ENCODE results near the gene EML3. TPM values are rescaled to one million over a fixed set of nuclear protein-coding genes. Genes with fewer than 3 reads are reported as not detected.

The EML3 gene
- total and polyA plus RNA-seq, 2 of the 8 experiments (the other 6 are each of a cell fraction or from before 2014, with no cell fraction given), result 19.2 to 29.9 TPM

DNA sequence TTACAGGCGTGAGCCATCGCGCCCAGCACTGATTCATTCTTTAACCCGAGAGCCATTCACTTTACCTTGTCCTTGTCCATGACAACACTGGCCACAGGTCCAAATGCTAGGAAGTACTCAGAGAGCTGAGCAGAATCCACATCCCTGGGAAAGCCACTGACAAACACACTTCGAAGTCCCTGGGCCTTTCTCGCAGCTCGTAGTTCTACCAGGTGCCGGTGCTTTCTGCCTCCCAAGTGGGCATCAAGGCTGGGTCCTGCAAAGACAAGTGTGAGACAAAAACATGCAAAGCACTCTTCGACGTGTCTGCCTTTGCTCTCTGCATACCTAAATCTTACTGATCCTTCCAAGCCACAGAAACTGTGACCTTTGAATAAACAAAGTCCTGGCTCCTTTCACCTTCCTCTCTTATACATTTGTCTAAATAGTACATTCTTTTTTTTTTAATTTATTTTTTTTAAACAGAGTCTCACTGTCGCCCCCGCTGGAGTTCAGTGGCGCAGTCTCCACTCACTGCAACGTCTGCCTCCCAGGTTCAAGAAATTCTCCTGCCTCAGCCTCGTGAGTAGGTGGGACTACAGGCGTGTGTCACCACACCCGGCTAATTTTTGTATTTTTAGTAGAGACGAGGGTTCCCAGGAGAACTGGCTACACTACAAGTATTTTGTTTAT is 23.5 kb downstream of the EML3 start:
- no peak for FAIRE-seq
- no peak overlapping the region for H4K5ac ChIP-seq (ENCODE audit: insufficient read length, low read depth, low read length)
- CTCF ChIA-PET (ENCODE audit: partially characterized antibody), result interaction anchor here (0.6 to 2.5 kb wide), 17 partner anchors 12 to 260 kb away, joined by 3 to 15 read pairs (median 4); partner anchors contain the start of genes B3GAT3, C11orf98, CSKMT and INTS5
- no peak overlapping the region for H2BK15ac ChIP-seq (ENCODE audit: low read length)
- H2BK20ac ChIP-seq (ENCODE audit: low read length), result no peak overlapping the region
- H3K79me2 ChIP-seq (ENCODE audit: control insufficient read depth in 1 of 2, insufficient read depth in 2 of 2, low read length in 2 of 2), result peaks cover 0 to 18% of the 10 kb centered on the region in 2 experiments; a peak in 2 of 4 replicates
- TF ChIP-seq, protein P1, sequence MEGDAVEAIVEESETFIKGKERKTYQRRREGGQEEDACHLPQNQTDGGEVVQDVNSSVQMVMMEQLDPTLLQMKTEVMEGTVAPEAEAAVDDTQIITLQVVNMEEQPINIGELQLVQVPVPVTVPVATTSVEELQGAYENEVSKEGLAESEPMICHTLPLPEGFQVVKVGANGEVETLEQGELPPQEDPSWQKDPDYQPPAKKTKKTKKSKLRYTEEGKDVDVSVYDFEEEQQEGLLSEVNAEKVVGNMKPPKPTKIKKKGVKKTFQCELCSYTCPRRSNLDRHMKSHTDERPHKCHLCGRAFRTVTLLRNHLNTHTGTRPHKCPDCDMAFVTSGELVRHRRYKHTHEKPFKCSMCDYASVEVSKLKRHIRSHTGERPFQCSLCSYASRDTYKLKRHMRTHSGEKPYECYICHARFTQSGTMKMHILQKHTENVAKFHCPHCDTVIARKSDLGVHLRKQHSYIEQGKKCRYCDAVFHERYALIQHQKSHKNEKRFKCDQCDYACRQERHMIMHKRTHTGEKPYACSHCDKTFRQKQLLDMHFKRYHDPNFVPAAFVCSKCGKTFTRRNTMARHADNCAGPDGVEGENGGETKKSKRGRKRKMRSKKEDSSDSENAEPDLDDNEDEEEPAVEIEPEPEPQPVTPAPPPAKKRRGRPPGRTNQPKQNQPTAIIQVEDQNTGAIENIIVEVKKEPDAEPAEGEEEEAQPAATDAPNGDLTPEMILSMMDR (IDR thresholded peaks at IDR 0.05; ENCODE audit: control extremely low read depth in 1 of 3, insufficient read depth in 1 of 3, low read depth in 1 of 3, low read length in 3 of 3), result peak in 2 of 3 experiments; percentile 16 to 45; a peak in 3 of 4 replicates
- TF ChIP-seq KDM1A (IDR thresholded peaks at IDR 0.05; ENCODE audit: borderline replicate concordance, low read length) (no peak), BACH1 (IDR thresholded peaks at IDR 0.05; ENCODE audit: low read length) (no peak)
- H2BK12ac ChIP-seq (ENCODE audit: low read depth, low read length), result no peak overlapping the region
- no peak overlapping the region for H4K91ac ChIP-seq (replicated peaks; ENCODE audit: insufficient read length, low read length)
- H3K36me3 ChIP-seq (ENCODE audit: control insufficient read depth in 2 of 4, insufficient read depth in 4 of 4, low read length in 3 of 4), result peaks cover 0 to 31% (median 5%) of the 10 kb centered on the region in 4 experiments; a peak in 6 of 8 replicates
- no peak overlapping the region for H3K4me2 ChIP-seq (ENCODE audit: insufficient read depth in 1 of 2, low read depth in 2 of 2, low read length in 2 of 2)
- H3K9me3 ChIP-seq (ENCODE audit: insufficient read depth in 2 of 2, low read depth in 1 of 2, low read length in 1 of 2), result no peaks in the 10 kb centered on the region
- no peak overlapping the region for H2AK5ac ChIP-seq (ENCODE audit: low read depth, low read length)
- no peak overlapping the region for H2BK120ac ChIP-seq (replicated peaks; ENCODE audit: low read depth, low read length)
- no peak overlapping the region; a peak in 1 of 7 replicates for H3K9ac ChIP-seq (replicated peaks in 1 of 4; ENCODE audit: extremely low read depth in 1 of 4, low read depth in 3 of 4, low read length in 3 of 4)
- no peak overlapping the region for H3K23ac ChIP-seq (ENCODE audit: insufficient read length)
- H2BK5ac ChIP-seq (ENCODE audit: low read depth, low read length), result no peak overlapping the region
- H3K4ac ChIP-seq (replicated peaks; ENCODE audit: insufficient read length, low read depth, low read length), result no peak overlapping the region
- H3K18ac ChIP-seq (ENCODE audit: extremely low read depth, low read length), result no peak overlapping the region
- no peak overlapping the region for H3K56ac ChIP-seq (replicated peaks; ENCODE audit: insufficient read length, low read depth, low read length)
- 80% methylated on average over 18 of the region's 18 CpGs; no CpG with 5 or more reads in 1 of the 2 experiments for WGBS, 2 experiments (ENCODE audit: extremely low coverage in 1 of 2, insufficient coverage in 1 of 2, insufficient read length in 1 of 2, insufficient replicate concordance in 2 of 2, low coverage in 1 of 2, low lambda C conversion rate in 2 of 2, missing lambda C conversion rate in 1 of 2)
- H4K8ac ChIP-seq (ENCODE audit: extremely low read depth, insufficient read depth, low read length), result no peak overlapping the region
- H4K20me1 ChIP-seq (replicated peaks in 1 of 2; ENCODE audit: control insufficient read depth in 1 of 2, insufficient read depth in 2 of 2, low read length in 2 of 2), result peaks cover 0 to 2% of the 10 kb centered on the region in 2 experiments
- peaks cover 4% of the 10 kb centered on the region; the same call in 1 of the 2 replicates for H3K79me1 ChIP-seq (ENCODE audit: low read depth, low read length)
- peaks cover 6% of the 10 kb centered on the region for H3K23me2 ChIP-seq (ENCODE audit: low read depth, low read length)
- no peak overlapping the region for H3K27ac ChIP-seq (ENCODE audit: low read depth, low read length)
- no peak overlapping the region for H3K4me3 ChIP-seq (ENCODE audit: extremely low read depth in 1 of 4, insufficient read depth in 2 of 4, low read depth in 3 of 4, low read length in 4 of 4)
- no peak for DNase-seq (ENCODE audit: low read depth in 1 of 2, low spot score in 2 of 2)
- H2AFZ ChIP-seq (ENCODE audit: low read length), result no peak overlapping the region
- peaks cover 0 to 3% (median under 1%) of the 10 kb centered on the region in 4 experiments; a peak in 5 of 7 replicates for H3K4me1 ChIP-seq (replicated peaks in 1 of 4; ENCODE audit: control insufficient read depth in 3 of 4, insufficient read depth in 4 of 4, low read length in 3 of 4)
- POLR2A ChIA-PET (ENCODE audit: partially characterized antibody), result interaction anchor here (0.5 to 9.7 kb wide), 4 partner anchors 10 to 76 kb away, joined by 3 to 167 read pairs (median 4); partner anchors contain the start of genes C11orf98, CSKMT, EEF1G and MTA2
- H3K14ac ChIP-seq (ENCODE audit: insufficient read length), result no peak overlapping the region
- H3K27me3 ChIP-seq (replicated peaks in 1 of 4; ENCODE audit: control insufficient read depth in 3 of 4, extremely low read depth in 1 of 4, insufficient read depth in 3 of 4, low read length in 3 of 4), result no peaks in the 10 kb centered on the region
